Measurements from ENCODE around the gene IFT81. TPM values are rescaled to one million over a fixed set of nuclear protein-coding genes. Genes with fewer than 3 reads are reported as not detected.

IFT81 gene
- polyA plus RNA-seq, 1 donor = 12.6 TPM

DNA sequence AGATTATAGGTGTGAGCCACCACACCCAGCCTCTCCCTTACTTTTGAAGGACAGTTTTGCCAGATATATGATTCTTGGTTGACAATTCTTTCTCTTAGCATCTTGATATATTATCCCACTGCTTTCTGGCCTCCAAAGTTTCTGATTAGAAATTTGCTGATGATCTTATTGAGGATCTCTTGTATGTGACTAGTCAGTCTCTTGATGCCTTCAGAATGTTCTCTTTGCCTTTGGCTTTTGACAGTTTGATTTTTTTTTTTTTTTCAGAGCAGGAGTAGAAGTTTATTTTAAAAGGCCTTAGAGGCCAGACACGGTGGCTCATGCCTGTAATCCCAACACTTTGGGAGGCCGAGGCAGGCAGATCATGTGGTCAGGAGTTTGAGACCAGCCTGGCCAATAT, 32.6 kb downstream of the IFT81 start:
- no peak overlapping the region for H3K4me3 ChIP-seq (ENCODE audit: low read length)
- no CpG with 5 or more reads among the region's 2 CpGs for WGBS (ENCODE audit: insufficient coverage, low lambda C conversion rate)
- no peaks in the 10 kb centered on the region for H3K4me1 ChIP-seq (ENCODE audit: control insufficient read depth, insufficient read depth, low read length)
- H3K27ac ChIP-seq (ENCODE audit: low read length) = no peak overlapping the region
- DNase-seq = no peak
- no peaks in the 10 kb centered on the region for H3K27me3 ChIP-seq (ENCODE audit: control insufficient read depth, insufficient read depth, low read length)
- H3K36me3 ChIP-seq (ENCODE audit: control insufficient read depth, insufficient read depth, low read length) = peaks cover 13% of the 10 kb centered on the region
- H3K9me3 ChIP-seq (ENCODE audit: control insufficient read depth, low read depth, low read length) = peaks cover 25% of the 10 kb centered on the region

DNA sequence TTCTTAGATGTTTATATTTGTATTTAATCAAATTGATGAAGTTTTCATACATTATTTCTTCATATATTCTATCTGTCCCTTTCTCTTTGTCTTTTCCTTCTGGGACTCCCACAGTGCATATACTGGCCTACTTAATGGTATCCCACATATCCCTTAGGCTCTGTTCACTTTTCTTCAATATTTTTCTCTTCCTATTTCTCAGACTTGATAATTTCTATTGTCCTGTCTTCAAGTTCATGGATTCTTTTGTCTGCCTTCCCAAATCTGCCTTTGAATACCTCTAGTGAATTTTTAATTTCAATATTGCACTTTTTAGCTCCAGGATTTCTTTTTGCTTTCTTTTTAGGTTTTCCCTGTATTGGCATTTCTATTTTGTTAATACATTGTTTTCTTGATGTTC, 33.4 kb downstream of the IFT81 start:
- Histone ChIP-seq H3K4me3 (ENCODE audit: low read length) (no peak overlapping the region), H3K27ac (ENCODE audit: low read length) (no peak overlapping the region), H3K4me1 (ENCODE audit: control insufficient read depth, insufficient read depth, low read length) (no peaks in the 10 kb centered on the region), H3K36me3 (ENCODE audit: control insufficient read depth, insufficient read depth, low read length) (peaks cover 13% of the 10 kb centered on the region), H3K27me3 (ENCODE audit: control insufficient read depth, insufficient read depth, low read length) (no peaks in the 10 kb centered on the region), H3K9me3 (ENCODE audit: control insufficient read depth, low read depth, low read length) (peaks cover 25% of the 10 kb centered on the region)
- no peak for DNase-seq

DNA sequence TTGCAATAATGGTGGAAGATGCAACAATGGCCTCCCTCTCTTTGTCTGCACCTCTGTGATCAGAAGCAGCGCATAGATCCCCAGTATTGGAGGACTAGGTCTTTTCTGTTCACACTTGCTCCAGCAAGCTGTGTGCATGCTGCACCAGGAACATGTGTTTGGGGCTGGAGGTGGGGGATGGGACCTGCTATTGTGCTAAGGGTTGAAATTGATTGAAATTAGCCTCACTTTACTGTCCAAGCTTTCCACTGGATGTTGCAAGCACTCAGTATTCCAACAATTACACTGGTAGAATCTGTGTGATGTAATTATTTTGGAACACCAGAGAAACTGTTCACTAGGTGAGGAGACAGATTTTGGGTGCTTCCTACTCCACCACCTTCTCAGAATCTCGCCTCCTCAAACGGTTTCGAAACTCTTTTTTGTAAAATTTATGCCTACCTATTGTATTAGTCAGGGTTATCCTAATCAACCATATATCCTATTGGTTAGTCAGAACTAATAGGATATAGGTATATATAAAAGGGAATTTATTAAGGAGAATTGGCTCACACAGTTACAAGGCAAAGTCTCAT, 35.6 kb downstream of the IFT81 start:
- peaks cover 13% of the 10 kb centered on the region for H3K36me3 ChIP-seq (ENCODE audit: control insufficient read depth, insufficient read depth, low read length)

DNA sequence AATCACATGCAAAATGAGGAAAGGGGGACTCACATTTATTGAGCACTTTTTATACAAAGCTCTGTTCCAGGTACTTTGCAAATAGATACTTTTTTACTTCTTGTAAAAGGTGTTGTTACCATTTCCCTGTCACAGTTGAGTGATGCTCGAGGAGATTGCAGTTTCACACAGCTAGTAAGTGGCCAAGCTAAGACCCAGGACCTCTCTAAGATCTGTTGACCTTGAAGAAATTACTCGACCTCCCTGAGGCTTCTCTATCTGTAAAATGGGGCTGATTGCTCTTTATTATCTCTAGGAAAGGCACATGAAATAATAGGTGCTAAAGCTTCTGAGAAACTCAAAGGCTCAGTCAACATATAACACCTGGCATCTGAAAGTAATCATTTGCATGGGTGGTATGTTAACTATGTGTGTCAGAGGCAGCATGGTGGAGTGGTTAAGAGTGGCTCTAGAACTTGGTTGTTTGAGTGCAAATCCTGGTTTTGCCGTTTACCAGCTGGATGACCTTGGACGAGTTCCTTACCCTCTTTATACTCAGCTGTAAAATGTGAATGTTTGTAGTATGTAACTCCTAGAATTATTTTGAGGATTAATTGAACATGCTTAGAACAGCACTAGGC, 41.5 kb downstream of the IFT81 start:
- Histone ChIP-seq H3K36me3 (ENCODE audit: control insufficient read depth, insufficient read depth, low read length) (peaks cover 14% of the 10 kb centered on the region), H3K4me1 (ENCODE audit: control insufficient read depth, insufficient read depth, low read length) (no peaks in the 10 kb centered on the region), H3K4me3 (ENCODE audit: low read length) (no peak overlapping the region), H3K9me3 (ENCODE audit: control insufficient read depth, low read depth, low read length) (no peaks in the 10 kb centered on the region), H3K27ac (ENCODE audit: low read length) (no peak overlapping the region), H3K27me3 (ENCODE audit: control insufficient read depth, insufficient read depth, low read length) (no peaks in the 10 kb centered on the region)
- no peak for DNase-seq
- no CpG with 5 or more reads among the region's 4 CpGs for WGBS (ENCODE audit: insufficient coverage, low lambda C conversion rate)

More for the DNA sequence above, 35.6 kb downstream of the IFT81 start:
- H3K4me1 ChIP-seq (ENCODE audit: control insufficient read depth, insufficient read depth, low read length) = no peaks in the 10 kb centered on the region
- peaks cover 25% of the 10 kb centered on the region for H3K9me3 ChIP-seq (ENCODE audit: control insufficient read depth, low read depth, low read length)
- DNase-seq = no peak
- WGBS (ENCODE audit: insufficient coverage, low lambda C conversion rate) = no CpG with 5 or more reads among the region's 4 CpGs
- no peak overlapping the region for H3K4me3 ChIP-seq (ENCODE audit: low read length)
- no peak overlapping the region for H3K27ac ChIP-seq (ENCODE audit: low read length)
- H3K27me3 ChIP-seq (ENCODE audit: control insufficient read depth, insufficient read depth, low read length) = no peaks in the 10 kb centered on the region

DNA sequence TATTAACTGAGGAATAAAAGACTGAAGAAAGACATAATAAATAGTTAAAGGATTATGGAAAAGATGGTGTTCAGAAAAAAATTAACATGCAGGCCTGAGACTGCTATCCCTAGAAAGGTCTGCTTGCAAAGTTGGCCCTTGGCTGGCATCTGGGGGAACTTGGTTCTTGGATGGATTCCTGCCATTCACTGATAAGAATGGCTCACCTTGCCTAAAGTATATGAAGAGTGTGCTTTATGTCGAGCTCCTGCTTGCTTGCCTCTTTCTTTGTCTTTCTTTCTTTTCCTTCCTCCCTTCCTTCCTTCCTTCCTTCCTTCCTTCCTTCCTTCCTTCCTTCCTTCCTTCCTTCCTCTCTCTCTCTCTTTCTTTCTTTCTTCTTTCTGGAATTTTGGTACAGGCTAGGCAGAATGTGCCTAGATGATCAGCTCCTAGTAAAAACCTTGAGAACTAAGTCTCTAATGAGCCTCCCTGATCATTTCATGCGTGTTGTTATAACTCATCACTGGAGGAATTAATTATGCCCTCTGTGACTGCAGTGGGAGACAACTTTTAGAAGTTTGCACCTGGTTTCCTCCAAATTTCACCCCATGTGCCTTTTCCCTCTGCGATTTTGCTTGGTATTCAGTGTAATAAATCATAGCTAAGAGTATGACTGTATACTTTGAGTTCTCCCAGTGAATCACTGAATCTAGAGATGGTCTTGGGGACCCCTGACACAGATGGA, 44.7 kb downstream of the IFT81 start:
- Histone ChIP-seq H3K4me3 (ENCODE audit: low read length) (no peak overlapping the region), H3K27ac (ENCODE audit: low read length) (no peak overlapping the region), H3K4me1 (ENCODE audit: control insufficient read depth, insufficient read depth, low read length) (no peaks in the 10 kb centered on the region), H3K9me3 (ENCODE audit: control insufficient read depth, low read depth, low read length) (peaks cover 4% of the 10 kb centered on the region), H3K36me3 (ENCODE audit: control insufficient read depth, insufficient read depth, low read length) (peaks cover 14% of the 10 kb centered on the region), H3K27me3 (ENCODE audit: control insufficient read depth, insufficient read depth, low read length) (no peaks in the 10 kb centered on the region)
- no peak for DNase-seq
- WGBS (ENCODE audit: insufficient coverage, low lambda C conversion rate) = 92% methylated on average over 2 of the region's 3 CpGs

DNA sequence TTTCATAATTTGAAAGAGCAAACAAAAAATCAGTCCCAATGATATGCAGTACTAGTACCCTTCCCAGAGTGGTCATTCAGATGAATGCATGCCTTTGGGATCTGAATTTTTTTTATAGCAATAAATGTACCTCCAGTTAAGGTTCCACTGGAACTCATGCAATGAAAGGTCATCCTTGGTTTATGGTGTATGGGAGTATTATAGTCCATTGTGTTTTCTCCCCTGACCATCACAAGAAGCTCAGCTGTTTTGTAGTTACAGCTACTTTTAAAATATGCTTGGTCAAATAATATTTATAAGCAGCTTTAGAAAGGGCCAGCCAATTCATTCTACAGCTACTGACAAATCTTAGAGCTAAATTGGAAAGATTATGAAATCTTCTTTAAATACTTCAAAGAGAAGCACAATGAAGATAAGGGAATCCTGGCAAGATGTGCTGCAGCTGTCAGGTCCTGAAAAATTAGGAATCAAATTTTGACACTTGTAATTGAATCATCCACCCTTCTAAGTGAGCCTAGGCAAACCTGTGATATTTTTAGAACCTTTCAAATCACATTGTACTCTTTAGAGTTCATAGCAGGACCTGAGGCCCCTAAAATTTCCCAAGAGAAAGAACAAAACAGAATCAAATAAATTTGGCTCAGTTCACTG, 46.5 kb downstream of the IFT81 start:
- no peak for DNase-seq
- Histone ChIP-seq H3K4me1 (ENCODE audit: control insufficient read depth, insufficient read depth, low read length) (no peaks in the 10 kb centered on the region), H3K27ac (ENCODE audit: low read length) (no peak overlapping the region), H3K4me3 (ENCODE audit: low read length) (no peak overlapping the region), H3K9me3 (ENCODE audit: control insufficient read depth, low read depth, low read length) (peaks cover 4% of the 10 kb centered on the region), H3K27me3 (ENCODE audit: control insufficient read depth, insufficient read depth, low read length) (no peaks in the 10 kb centered on the region), H3K36me3 (ENCODE audit: control insufficient read depth, insufficient read depth, low read length) (peaks cover 10% of the 10 kb centered on the region)

DNA sequence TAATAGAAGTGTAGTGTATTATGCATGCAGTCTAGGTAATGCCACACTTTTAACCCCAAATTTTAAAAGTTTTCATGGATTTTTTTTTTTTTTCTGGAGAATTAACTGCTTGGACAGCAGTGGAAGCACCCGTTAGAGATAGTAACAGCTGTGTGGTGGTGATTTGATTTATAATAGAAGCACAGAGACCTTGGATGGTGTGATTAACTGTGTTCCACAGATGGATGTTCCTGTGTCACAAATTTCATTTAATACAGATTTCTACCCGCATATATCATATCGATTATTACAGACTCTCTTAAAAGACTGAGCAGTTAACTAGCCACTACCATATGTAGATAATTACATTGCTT, 47.0 kb downstream of the IFT81 start:
- H3K27ac ChIP-seq (ENCODE audit: low read length) = no peak overlapping the region
- peaks cover 8% of the 10 kb centered on the region for H3K36me3 ChIP-seq (ENCODE audit: control insufficient read depth, insufficient read depth, low read length)
- 100% methylated on average over 2 of the region's 3 CpGs for WGBS (ENCODE audit: insufficient coverage, low lambda C conversion rate)
- no peak overlapping the region for H3K4me3 ChIP-seq (ENCODE audit: low read length)
- H3K27me3 ChIP-seq (ENCODE audit: control insufficient read depth, insufficient read depth, low read length) = no peaks in the 10 kb centered on the region
- no peak for DNase-seq
- H3K9me3 ChIP-seq (ENCODE audit: control insufficient read depth, low read depth, low read length) = peaks cover 4% of the 10 kb centered on the region
- H3K4me1 ChIP-seq (ENCODE audit: control insufficient read depth, insufficient read depth, low read length) = no peaks in the 10 kb centered on the region

DNA sequence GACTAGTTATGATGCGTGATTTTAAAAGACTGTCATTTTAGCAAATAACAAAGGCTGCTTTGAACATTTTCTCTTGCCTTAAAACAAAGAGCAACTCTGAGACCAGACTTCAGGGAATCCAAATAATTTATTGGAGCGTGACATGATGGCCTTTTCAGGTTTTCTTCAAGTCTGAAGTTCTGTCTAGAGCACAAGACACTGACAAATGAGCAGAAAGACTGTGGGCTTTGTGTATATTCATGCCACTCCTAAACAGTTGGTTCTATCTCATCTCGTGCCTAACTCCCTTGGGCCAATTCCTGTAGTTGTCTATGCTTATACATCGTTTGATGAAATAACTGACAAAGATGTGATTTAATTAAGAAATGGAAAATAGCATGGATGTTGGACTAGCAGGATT, 47.5 kb downstream of the IFT81 start:
- Histone ChIP-seq H3K36me3 (ENCODE audit: control insufficient read depth, insufficient read depth, low read length) (peaks cover 8% of the 10 kb centered on the region), H3K4me1 (ENCODE audit: control insufficient read depth, insufficient read depth, low read length) (no peaks in the 10 kb centered on the region), H3K9me3 (ENCODE audit: control insufficient read depth, low read depth, low read length) (peaks cover 4% of the 10 kb centered on the region), H3K27me3 (ENCODE audit: control insufficient read depth, insufficient read depth, low read length) (no peaks in the 10 kb centered on the region), H3K27ac (ENCODE audit: low read length) (no peak overlapping the region), H3K4me3 (ENCODE audit: low read length) (no peak overlapping the region)
- no peak for DNase-seq
- WGBS (ENCODE audit: insufficient coverage, low lambda C conversion rate) = 85% methylated on average over 4 of the region's 4 CpGs

DNA sequence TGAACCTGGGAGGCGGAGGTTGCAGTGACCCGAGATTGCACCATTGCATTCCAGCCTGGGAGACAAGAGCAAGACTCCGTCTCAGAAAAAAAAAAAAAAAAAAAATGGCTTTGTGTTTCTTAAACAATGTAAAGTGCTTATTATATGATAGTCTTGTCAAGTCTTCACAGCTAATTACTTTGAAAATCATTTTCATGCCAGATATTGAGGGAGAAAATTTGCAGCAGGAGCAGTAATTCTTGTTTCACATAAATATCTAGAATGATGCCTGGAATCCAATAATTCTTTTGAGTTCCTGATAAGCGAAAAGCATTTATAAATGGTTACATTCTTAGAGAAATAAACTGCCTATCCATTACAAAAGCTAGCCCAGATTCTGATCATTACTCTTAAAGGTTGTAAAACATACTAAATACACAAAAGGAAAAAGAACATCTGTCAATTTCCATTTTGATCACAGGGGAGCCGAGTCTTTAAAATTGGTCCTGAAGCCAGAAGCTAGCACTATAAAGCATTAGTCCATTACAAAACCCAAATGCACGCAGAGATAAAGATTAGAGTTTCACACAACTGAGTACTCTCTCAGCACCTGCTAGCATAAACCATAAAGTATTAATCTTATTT, 50.3 kb downstream of the IFT81 start:
- 86% methylated on average over 1 of the region's 6 CpGs for WGBS (ENCODE audit: insufficient coverage, low lambda C conversion rate)
- H3K36me3 ChIP-seq (ENCODE audit: control insufficient read depth, insufficient read depth, low read length) = peaks cover 3% of the 10 kb centered on the region
- H3K27me3 ChIP-seq (ENCODE audit: control insufficient read depth, insufficient read depth, low read length) = no peaks in the 10 kb centered on the region
- H3K4me1 ChIP-seq (ENCODE audit: control insufficient read depth, insufficient read depth, low read length) = no peaks in the 10 kb centered on the region
- H3K27ac ChIP-seq (ENCODE audit: low read length) = no peak overlapping the region
- peaks cover 4% of the 10 kb centered on the region for H3K9me3 ChIP-seq (ENCODE audit: control insufficient read depth, low read depth, low read length)
- no peak overlapping the region for H3K4me3 ChIP-seq (ENCODE audit: low read length)
- DNase-seq = no peak

DNA sequence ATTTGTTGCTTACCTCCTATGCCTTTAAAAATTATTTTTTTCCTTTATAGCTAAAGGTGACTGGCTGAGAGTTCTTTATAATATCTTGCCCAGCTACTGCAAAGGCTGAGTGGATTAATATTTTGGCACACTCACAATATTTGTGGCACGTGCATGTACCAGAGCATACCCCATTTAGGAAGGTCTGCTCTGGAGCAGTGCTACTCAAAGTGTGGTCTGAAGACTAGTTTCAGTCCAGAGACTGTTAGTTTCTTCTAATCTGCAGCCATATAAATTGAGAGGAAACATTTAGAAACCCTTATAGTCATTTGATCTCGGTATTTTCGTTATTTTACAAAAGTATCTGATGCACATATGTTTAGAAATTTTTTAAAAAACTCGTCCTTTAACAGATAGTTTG, 51.0 kb downstream of the IFT81 start:
- H3K9me3 ChIP-seq (ENCODE audit: control insufficient read depth, low read depth, low read length) = peaks cover 4% of the 10 kb centered on the region
- no peaks in the 10 kb centered on the region for H3K4me1 ChIP-seq (ENCODE audit: control insufficient read depth, insufficient read depth, low read length)
- H3K36me3 ChIP-seq (ENCODE audit: control insufficient read depth, insufficient read depth, low read length) = peaks cover 3% of the 10 kb centered on the region
- WGBS (ENCODE audit: insufficient coverage, low lambda C conversion rate) = 100% methylated on average over 1 of the region's 4 CpGs
- H3K27ac ChIP-seq (ENCODE audit: low read length) = no peak overlapping the region
- H3K4me3 ChIP-seq (ENCODE audit: low read length) = no peak overlapping the region
- DNase-seq = no peak
- no peaks in the 10 kb centered on the region for H3K27me3 ChIP-seq (ENCODE audit: control insufficient read depth, insufficient read depth, low read length)
